Sigmoid colon (tissue), 4 donors: Measurements from ENCODE around the gene FOXC1.

Source experiments
- EP300 ChIP-seq, 4 donors: sonication (generic); formaldehyde crosslinking; IDR thresholded peaks; one replicate each; pipeline ENCODE4 v1.6.1; 2017; ENCODE audit warnings: antibody characterized with exemption in 4 of 4
- POLR2A ChIP-seq, 2 donors: fragments of 450-650 bp; IDR thresholded peaks; one replicate each; pipeline ENCODE4 v1.6.1; 2016; ENCODE audit warnings: antibody characterized with exemption in 2 of 2, mild to moderate bottlenecking in 2 of 2, moderate library complexity in 2 of 2
- POLR2AphosphoS5 ChIP-seq, 4 donors: sonication (generic); formaldehyde crosslinking; IDR thresholded peaks; one replicate each; pipeline ENCODE4 v1.6.1; 2017; ENCODE audit warnings: antibody characterized with exemption in 4 of 4
- TF ChIP-seq, protein P1 (sequence below), 4 experiments: fragments of 450-650 bp in 3 of 4; fragments of 200-600 bp in 1 of 4; IDR thresholded peaks; one replicate each; pipeline ENCODE4 v1.5.1; 2016 to 2019; ENCODE audit warnings: antibody characterized with exemption in 4 of 4, mild to moderate bottlenecking in 3 of 4, moderate library complexity in 2 of 4

GRCh38 chr6:1613688-1614447, 4.2 kb downstream of the FOXC1 start:
- TF ChIP-seq POLR2A (IDR thresholded peaks at IDR 0.05) = no peak
- TF ChIP-seq, protein P1, sequence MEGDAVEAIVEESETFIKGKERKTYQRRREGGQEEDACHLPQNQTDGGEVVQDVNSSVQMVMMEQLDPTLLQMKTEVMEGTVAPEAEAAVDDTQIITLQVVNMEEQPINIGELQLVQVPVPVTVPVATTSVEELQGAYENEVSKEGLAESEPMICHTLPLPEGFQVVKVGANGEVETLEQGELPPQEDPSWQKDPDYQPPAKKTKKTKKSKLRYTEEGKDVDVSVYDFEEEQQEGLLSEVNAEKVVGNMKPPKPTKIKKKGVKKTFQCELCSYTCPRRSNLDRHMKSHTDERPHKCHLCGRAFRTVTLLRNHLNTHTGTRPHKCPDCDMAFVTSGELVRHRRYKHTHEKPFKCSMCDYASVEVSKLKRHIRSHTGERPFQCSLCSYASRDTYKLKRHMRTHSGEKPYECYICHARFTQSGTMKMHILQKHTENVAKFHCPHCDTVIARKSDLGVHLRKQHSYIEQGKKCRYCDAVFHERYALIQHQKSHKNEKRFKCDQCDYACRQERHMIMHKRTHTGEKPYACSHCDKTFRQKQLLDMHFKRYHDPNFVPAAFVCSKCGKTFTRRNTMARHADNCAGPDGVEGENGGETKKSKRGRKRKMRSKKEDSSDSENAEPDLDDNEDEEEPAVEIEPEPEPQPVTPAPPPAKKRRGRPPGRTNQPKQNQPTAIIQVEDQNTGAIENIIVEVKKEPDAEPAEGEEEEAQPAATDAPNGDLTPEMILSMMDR (IDR thresholded peaks at IDR 0.05) = no peak
- TF ChIP-seq POLR2AphosphoS5 (IDR thresholded peaks at IDR 0.05) = no peak
- TF ChIP-seq EP300 (IDR thresholded peaks at IDR 0.05) = no peak
